GM12801 (cell line): ENCODE results near the gene IQCM.

Experiments
- CTCF ChIP-seq: IDR thresholded peaks from one replicate; pipeline ENCODE4 v1.5.1; 2011; ENCODE audit warnings: control low read depth; ENCODE audit not compliant: insufficient read length; ENCODE audit errors: extremely low read depth

IQCM gene

GRCh38 chr4:149409555-149409962 lies 406.1 kb downstream of the IQCM start:
- TF ChIP-seq CTCF, result no peak

GRCh38 chr4:149409146-149409545 lies 406.5 kb downstream of the IQCM start:
- no peak for TF ChIP-seq CTCF

- no peak for TF ChIP-seq CTCF
These were observed 411.5 kb downstream of the IQCM start for GRCh38 chr4:149404143-149404542.

- TF ChIP-seq CTCF, result no peak
These were observed 412.6 kb downstream of the IQCM start for GRCh38 chr4:149403081-149403480.

GRCh38 chr4:149398993-149399392 lies 416.6 kb downstream of the IQCM start:
- no peak for TF ChIP-seq CTCF

GRCh38 chr4:149370785-149371420 lies 444.7 kb downstream of the IQCM start:
- no peak for TF ChIP-seq CTCF

GRCh38 chr4:149370002-149370401 lies 445.6 kb downstream of the IQCM start:
- no peak for TF ChIP-seq CTCF

- TF ChIP-seq CTCF, result no peak
These were observed 462.4 kb downstream of the IQCM start for GRCh38 chr4:149353241-149353640.
